HEK293 (cell line): ENCODE results near the gene PPFIBP1.
A peak's percentile ranks its signal among the peaks of the same experiment; 100 is the strongest.

ENCODE experiments used
- CTCF ChIA-PET: fragments of 350-600 bp; formaldehyde crosslinking; extraction: SDS; loops from one replicate; lab custom pipeline; 2021; ENCODE audit warnings: antibody characterized with exemption; lab: Yijun Ruan, JAX
- POLR2A ChIA-PET: fragments of 300-600 bp; formaldehyde crosslinking; extraction: SDS; loops from one replicate; lab custom pipeline; 2020; ENCODE audit warnings: antibody characterized with exemption, inconsistent platforms; lab: Yijun Ruan, JAX
- H3K27ac ChIP-seq: fragments of 200-500 bp; sonication (Bioruptor generic); 2 replicates; pipeline ENCODE4 v1.5.1; 2014; ENCODE audit warnings: low read depth, low read length, control low read depth, inconsistent platforms; ENCODE audit errors: extremely low read depth
- H3K36me3 ChIP-seq, 2 experiments: fragments of 200-500 bp in 1 of 2; sonication (Bioruptor generic) in 1 of 2; 1 replicate in 1 of 2; 2 replicates in 1 of 2; pipeline ENCODE4 v1.5.1; 2014 to 2017; ENCODE audit warnings: inconsistent platforms in 2 of 2, low read length in 2 of 2; ENCODE audit not compliant: control insufficient read depth in 2 of 2, insufficient read depth in 1 of 2
- H3K4me1 ChIP-seq: fragments of 200-500 bp; sonication (Bioruptor generic); 2 replicates; pipeline ENCODE4 v1.5.1; 2014; ENCODE audit warnings: mild to moderate bottlenecking, low read length, inconsistent platforms; ENCODE audit not compliant: control insufficient read depth, insufficient read depth
- H3K4me3 ChIP-seq: 2 replicates; pipeline ENCODE4 v1.5.1; 2011; ENCODE audit warnings: low read depth, mild to moderate bottlenecking, control low read depth, low read length, moderate library complexity
- H3K9me3 ChIP-seq: fragments of 200-500 bp; sonication (Bioruptor generic); 2 replicates; pipeline ENCODE4 v1.5.1; 2014; ENCODE audit warnings: low read depth, low read length, inconsistent platforms; ENCODE audit not compliant: control insufficient read depth, insufficient read depth
- GLIS1 ChIP-seq: fragments of 450-650 bp; formaldehyde crosslinking; IDR thresholded peaks from 2 replicates; pipeline ENCODE4 v1.5.1; 2016; ENCODE audit warnings: missing biosample characterization, missing genetic modification characterization
- YY1 ChIP-seq: fragments of 450-650 bp; formaldehyde crosslinking; IDR thresholded peaks from 2 replicates; pipeline ENCODE4 v1.5.1; 2018; ENCODE audit warnings: missing biosample characterization, missing genetic modification characterization
- ZEB2 ChIP-seq: fragments of 450-650 bp; formaldehyde crosslinking; IDR thresholded peaks from 2 replicates; pipeline ENCODE4 v1.5.1; 2016; ENCODE audit warnings: missing biosample characterization, missing genetic modification characterization
- ZNF10 ChIP-seq: fragments of 450-650 bp; formaldehyde crosslinking; IDR thresholded peaks from 2 replicates; pipeline ENCODE4 v1.5.1; 2017; ENCODE audit warnings: missing biosample characterization, missing genetic modification characterization
- ZNF366 ChIP-seq: fragments of 450-650 bp; formaldehyde crosslinking; conservative IDR thresholded peaks from 2 replicates; pipeline ENCODE4 v1.5.1; 2016; ENCODE audit warnings: missing biosample characterization, missing genetic modification characterization
- ZNF521 ChIP-seq: fragments of 450-650 bp; formaldehyde crosslinking; IDR thresholded peaks from 2 replicates; pipeline ENCODE4 v1.5.1; 2017; ENCODE audit warnings: missing biosample characterization, mild to moderate bottlenecking, missing genetic modification characterization
- ZNF561 ChIP-seq: fragments of 450-650 bp; IDR thresholded peaks from 2 replicates; pipeline ENCODE4 v1.5.1; 2018; ENCODE audit warnings: missing biosample characterization, missing genetic modification characterization, borderline replicate concordance
- ZNF610 ChIP-seq: fragments of 450-650 bp; formaldehyde crosslinking; IDR thresholded peaks from 2 replicates; pipeline ENCODE4 v1.5.1; 2016; ENCODE audit warnings: missing biosample characterization, missing genetic modification characterization, borderline replicate concordance
- ZNF629 ChIP-seq: fragments of 450-650 bp; formaldehyde crosslinking; IDR thresholded peaks from 2 replicates; pipeline ENCODE4 v1.5.1; 2017; ENCODE audit warnings: missing biosample characterization, missing genetic modification characterization
- ZNF660 ChIP-seq: fragments of 450-650 bp; IDR thresholded peaks from 2 replicates; pipeline ENCODE4 v1.5.1; 2018; ENCODE audit warnings: missing biosample characterization, mild to moderate bottlenecking, missing genetic modification characterization
- ZSCAN30 ChIP-seq: fragments of 450-650 bp; IDR thresholded peaks from 2 replicates; pipeline ENCODE4 v1.5.1; 2018; ENCODE audit warnings: missing biosample characterization, mild to moderate bottlenecking, missing genetic modification characterization, moderate library complexity
- TF ChIP-seq, protein P1 (sequence below): fragments of 450-650 bp; formaldehyde crosslinking; IDR thresholded peaks from 2 replicates; pipeline ENCODE4 v1.5.1; 2016; ENCODE audit warnings: missing biosample characterization, missing genetic modification characterization
- TF ChIP-seq, protein P2 (sequence below): fragments of 450-650 bp; formaldehyde crosslinking; IDR thresholded peaks from 2 replicates; pipeline ENCODE4 v1.5.1; 2017; ENCODE audit warnings: missing biosample characterization, missing genetic modification characterization
- TF ChIP-seq, protein P3 (sequence below): fragments of 450-650 bp; formaldehyde crosslinking; IDR thresholded peaks from 2 replicates; pipeline ENCODE4 v1.5.1; 2016; ENCODE audit warnings: missing biosample characterization, missing genetic modification characterization, low read depth
- TF ChIP-seq, protein P4 (sequence below): fragments of 450-650 bp; formaldehyde crosslinking; conservative IDR thresholded peaks from 2 replicates; pipeline ENCODE4 v1.5.1; 2016; ENCODE audit warnings: low read depth, missing biosample characterization, missing genetic modification characterization

PPFIBP1 gene

DNA sequence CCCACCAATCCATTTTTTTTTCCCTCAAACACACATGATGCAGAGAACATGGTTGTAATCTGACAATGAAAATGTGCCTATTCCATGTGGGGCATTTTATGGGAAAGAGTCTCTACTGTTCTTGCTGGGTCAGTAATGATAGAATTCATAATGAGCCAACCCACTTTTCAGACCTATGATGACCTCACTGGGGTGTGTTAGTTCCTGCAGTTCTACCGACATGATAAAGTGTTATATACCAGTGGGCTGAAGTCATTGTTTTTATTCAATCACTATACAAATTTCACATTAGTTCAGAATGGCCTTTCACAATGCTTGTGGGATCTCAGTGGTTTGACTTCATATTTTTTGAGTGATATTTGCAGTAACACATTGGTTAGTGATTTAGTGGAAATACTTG lies 47.5 kb downstream of the PPFIBP1 start:
- peaks cover 14% of the 10 kb centered on the region for H3K4me1 ChIP-seq
- TF ChIP-seq, protein P1, sequence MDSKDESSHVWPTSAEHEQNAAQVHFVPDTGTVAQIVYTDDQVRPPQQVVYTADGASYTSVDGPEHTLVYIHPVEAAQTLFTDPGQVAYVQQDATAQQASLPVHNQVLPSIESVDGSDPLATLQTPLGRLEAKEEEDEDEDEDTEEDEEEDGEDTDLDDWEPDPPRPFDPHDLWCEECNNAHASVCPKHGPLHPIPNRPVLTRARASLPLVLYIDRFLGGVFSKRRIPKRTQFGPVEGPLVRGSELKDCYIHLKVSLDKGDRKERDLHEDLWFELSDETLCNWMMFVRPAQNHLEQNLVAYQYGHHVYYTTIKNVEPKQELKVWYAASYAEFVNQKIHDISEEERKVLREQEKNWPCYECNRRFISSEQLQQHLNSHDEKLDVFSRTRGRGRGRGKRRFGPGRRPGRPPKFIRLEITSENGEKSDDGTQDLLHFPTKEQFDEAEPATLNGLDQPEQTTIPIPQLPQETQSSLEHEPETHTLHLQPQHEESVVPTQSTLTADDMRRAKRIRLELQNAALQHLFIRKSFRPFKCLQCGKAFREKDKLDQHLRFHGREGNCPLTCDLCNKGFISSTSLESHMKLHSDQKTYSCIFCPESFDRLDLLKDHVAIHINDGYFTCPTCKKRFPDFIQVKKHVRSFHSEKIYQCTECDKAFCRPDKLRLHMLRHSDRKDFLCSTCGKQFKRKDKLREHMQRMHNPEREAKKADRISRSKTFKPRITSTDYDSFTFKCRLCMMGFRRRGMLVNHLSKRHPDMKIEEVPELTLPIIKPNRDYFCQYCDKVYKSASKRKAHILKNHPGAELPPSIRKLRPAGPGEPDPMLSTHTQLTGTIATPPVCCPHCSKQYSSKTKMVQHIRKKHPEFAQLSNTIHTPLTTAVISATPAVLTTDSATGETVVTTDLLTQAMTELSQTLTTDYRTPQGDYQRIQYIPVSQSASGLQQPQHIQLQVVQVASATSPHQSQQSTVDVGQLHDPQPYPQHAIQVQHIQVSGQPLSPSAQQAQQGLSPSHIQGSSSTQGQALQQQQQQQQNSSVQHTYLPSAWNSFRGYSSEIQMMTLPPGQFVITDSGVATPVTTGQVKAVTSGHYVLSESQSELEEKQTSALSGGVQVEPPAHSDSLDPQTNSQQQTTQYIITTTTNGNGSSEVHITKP (tag by site-specific recombination), result peak; percentile 97
- TF ChIP-seq ZNF629 (peak; percentile 82), ZNF521 (tag by site-specific recombination) (no peak), ZEB2 (tag by site-specific recombination) (peak; percentile 51; the same call in 1 of the 2 replicates), ZNF610 (tag by site-specific recombination) (no peak), YY1 (tag by site-specific recombination) (no peak), ZNF10 (tag by site-specific recombination) (0 out of 2 replicates have a peak, but pooled peaks have one; percentile 17), ZNF561 (0 out of 2 replicates have a peak, but pooled peaks have one; percentile 17), ZNF366 (peak; percentile 35; the same call in 1 of the 2 replicates), ZSCAN30 (no peak), ZNF660 (peak; percentile 64), GLIS1 (no peak)
- TF ChIP-seq, protein P2, sequence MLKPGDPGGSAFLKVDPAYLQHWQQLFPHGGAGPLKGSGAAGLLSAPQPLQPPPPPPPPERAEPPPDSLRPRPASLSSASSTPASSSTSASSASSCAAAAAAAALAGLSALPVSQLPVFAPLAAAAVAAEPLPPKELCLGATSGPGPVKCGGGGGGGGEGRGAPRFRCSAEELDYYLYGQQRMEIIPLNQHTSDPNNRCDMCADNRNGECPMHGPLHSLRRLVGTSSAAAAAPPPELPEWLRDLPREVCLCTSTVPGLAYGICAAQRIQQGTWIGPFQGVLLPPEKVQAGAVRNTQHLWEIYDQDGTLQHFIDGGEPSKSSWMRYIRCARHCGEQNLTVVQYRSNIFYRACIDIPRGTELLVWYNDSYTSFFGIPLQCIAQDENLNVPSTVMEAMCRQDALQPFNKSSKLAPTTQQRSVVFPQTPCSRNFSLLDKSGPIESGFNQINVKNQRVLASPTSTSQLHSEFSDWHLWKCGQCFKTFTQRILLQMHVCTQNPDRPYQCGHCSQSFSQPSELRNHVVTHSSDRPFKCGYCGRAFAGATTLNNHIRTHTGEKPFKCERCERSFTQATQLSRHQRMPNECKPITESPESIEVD, result peak; percentile 30; the same call in 1 of the 2 replicates
- TF ChIP-seq, protein P3, sequence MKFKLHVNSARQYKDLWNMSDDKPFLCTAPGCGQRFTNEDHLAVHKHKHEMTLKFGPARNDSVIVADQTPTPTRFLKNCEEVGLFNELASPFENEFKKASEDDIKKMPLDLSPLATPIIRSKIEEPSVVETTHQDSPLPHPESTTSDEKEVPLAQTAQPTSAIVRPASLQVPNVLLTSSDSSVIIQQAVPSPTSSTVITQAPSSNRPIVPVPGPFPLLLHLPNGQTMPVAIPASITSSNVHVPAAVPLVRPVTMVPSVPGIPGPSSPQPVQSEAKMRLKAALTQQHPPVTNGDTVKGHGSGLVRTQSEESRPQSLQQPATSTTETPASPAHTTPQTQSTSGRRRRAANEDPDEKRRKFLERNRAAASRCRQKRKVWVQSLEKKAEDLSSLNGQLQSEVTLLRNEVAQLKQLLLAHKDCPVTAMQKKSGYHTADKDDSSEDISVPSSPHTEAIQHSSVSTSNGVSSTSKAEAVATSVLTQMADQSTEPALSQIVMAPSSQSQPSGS (tag by site-specific recombination), result peak; percentile 79
- TF ChIP-seq, protein P4, sequence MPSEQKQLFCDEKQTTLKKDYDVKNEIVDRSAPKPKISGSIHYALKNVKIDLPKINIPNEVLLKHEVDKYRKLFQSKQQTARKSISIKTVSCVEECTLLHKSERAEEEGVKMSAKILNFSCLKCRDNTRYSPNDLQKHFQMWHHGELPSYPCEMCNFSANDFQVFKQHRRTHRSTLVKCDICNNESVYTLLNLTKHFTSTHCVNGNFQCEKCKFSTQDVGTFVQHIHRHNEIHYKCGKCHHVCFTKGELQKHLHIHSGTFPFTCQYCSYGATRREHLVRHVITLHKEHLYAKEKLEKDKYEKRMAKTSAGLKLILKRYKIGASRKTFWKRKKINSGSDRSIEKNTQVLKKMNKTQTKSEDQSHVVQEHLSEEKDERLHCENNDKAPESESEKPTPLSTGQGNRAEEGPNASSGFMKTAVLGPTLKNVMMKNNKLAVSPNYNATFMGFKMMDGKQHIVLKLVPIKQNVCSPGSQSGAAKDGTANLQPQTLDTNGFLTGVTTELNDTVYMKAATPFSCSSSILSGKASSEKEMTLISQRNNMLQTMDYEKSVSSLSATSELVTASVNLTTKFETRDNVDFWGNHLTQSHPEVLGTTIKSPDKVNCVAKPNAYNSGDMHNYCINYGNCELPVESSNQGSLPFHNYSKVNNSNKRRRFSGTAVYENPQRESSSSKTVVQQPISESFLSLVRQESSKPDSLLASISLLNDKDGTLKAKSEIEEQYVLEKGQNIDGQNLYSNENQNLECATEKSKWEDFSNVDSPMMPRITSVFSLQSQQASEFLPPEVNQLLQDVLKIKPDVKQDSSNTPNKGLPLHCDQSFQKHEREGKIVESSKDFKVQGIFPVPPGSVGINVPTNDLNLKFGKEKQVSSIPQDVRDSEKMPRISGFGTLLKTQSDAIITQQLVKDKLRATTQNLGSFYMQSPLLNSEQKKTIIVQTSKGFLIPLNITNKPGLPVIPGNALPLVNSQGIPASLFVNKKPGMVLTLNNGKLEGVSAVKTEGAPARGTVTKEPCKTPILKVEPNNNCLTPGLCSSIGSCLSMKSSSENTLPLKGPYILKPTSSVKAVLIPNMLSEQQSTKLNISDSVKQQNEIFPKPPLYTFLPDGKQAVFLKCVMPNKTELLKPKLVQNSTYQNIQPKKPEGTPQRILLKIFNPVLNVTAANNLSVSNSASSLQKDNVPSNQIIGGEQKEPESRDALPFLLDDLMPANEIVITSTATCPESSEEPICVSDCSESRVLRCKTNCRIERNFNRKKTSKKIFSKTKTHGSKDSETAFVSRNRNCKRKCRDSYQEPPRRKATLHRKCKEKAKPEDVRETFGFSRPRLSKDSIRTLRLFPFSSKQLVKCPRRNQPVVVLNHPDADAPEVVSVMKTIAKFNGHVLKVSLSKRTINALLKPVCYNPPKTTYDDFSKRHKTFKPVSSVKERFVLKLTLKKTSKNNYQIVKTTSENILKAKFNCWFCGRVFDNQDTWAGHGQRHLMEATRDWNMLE, result no peak
- no peaks in the 10 kb centered on the region for H3K9me3 ChIP-seq
- no peak overlapping the region for H3K4me3 ChIP-seq
- no peak overlapping the region for H3K27ac ChIP-seq
- no peaks in the 10 kb centered on the region for H3K36me3 ChIP-seq
- POLR2A ChIA-PET, result no interaction called here
- CTCF ChIA-PET, result no interaction called here
